OCI-M1 (cell line): ENCODE data around the gene CLIC3.
"Not testable (repeated sequence)": the region's sequence is repeated elsewhere in the genome, so short reads cannot be mapped to it uniquely, and the experiment has no call there.

Experiments used
- DNase-seq: peaks from one replicate; lab custom pipeline; 2025; lab: John Stamatoyannopoulos, UW

Gene CLIC3

DNA sequence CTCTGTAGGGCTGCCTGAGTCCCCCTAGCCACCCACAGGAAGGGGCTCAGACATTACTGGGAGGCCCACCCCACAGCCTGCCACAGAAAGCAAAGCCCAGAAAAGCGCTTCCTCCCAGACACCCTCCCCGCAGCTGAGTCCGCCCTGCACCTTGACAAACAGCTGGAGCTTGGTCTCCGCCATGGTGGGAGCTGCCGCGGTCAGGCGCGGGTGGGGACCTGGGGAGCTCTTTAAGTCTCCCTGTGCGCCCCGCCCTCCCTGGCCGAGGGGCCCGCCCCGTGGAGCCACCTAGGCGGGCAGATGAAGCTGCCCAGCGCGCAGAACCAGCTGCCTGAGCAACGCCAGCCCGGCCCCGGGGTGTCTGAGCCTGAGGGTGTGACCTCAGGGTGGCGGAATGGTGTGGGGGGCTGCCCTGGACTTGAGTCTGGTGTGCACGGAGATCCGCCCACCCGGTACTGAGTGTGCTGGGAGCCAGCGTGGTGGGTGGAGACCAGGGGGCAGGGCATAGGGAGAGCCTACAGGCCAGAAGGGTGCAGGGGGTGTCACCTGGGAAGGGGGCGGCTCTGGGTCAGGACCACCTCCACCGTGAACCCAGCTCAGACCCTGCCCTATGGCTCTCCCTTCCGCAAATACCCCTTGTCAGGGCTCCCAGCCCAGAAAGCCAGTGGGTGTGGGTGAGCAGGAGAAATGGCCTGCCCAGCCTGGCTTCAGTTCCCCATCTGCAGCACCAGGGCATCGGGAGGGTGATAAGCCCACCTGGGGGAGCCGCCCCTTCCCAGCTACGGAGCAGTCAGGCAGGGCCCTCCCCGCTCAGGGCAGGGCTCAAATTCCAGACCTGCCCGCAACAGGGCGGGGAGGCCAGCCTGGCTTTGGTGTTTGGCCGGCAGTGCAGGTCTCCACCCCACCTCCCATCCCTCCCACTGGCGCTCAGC lies at the start of gene CLIC3:
Gene CLIC3, minus strand, starts transcription at position 208 of the 932 bp plus-strand sequence. Its CDS starts 25 bp downstream, at position 183.
- no peak for DNase-seq

DNA sequence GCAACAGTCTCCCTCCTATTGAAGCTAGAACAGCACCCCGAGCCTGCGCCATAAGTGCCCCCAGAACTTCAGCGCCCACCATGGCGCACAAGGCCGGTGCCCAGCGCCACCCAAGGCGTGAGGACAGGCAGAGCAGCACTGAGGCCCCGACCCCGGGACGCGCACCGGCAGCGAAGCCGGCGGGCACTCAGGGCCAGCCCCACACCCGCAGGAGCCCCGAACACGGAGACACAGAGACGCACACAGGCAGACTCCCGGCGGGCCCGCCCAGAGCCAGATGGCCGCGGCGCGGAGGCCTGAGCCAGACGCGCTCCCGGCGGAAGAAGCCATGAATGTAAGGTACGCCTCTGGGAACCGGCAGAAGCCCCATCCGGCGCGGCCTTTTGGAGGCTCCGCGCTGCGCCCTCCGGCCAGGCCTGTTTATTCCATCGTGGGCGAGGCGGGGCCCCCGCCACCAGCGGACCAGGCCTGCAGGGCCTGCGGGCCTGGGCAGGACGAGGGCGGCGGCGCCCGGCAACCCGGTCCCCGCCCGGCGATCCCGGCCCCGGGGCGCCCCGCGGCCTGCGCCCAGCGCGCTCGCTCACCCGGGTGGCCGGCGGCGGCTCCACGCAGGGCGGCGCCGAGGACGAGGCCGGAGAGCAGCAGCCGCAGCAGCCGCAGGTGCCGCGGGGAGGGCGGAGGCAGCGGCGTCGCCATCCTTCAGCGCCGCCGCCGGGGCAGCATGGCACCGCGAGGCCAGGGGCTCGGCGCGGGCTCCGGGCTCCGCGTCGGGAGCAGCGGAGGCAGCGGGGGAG lies 49.1 kb upstream of the CLIC3 start:
- DNase-seq, result no peak

DNA sequence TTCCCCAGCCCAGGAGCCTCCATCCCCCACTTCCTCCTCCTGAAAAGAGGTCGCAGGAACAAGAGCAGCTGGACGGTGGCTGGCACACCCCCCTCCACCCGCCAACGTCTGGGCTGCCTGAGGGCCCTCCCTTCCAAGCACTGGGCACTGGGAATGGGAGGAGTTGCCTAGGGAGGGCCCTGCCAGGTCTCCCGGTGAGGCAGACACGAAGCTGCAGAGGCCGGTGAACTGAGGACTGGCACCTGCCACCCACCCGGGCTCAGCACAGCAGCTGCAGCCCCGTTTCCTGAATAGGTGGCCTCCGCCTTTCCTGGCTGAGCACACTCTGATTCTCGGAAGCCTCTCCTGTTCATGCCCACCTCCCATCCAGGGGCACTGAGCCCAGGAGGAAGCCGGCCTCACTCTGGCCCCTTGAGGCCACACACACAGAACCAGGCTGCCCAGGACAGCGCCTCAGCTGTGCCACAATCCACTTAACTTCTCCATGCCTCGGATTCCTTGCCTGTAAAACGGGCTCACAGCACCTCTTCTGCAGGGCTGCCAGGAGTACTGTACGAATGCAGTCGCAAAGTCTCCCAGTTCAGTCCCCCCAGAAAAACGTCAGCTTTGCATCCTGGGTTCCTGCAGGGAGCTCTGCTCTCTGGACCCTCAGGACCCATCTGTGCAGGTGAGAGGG lies 48.3 kb upstream of the CLIC3 start:
- no peak for DNase-seq

DNA sequence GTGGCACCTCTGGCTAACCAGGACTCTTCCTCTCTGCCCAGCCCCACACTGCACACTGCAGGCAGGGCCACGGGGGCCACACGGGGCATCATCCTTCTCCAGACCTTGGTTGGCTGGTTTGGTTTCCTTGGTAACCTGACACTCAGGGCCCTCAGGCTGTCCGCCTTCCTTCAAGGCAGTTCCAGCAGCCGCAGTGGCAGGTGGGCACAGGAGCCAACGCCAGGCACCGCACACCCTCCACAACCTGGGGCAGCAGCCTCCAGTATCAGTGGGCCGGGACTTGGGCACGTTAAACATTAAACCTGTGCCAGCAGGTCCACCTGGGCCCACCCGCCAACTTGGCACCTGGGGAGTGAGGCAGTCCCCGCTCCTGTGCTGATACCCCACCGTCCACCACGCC lies 47.7 kb upstream of the CLIC3 start:
- no peak for DNase-seq

GRCh38 chr9:137042751-137043727 lies 46.7 kb upstream of the CLIC3 start:
- no peak for DNase-seq

GRCh38 chr9:137041124-137041523 lies 44.8 kb upstream of the CLIC3 start:
- no peak for DNase-seq

DNA sequence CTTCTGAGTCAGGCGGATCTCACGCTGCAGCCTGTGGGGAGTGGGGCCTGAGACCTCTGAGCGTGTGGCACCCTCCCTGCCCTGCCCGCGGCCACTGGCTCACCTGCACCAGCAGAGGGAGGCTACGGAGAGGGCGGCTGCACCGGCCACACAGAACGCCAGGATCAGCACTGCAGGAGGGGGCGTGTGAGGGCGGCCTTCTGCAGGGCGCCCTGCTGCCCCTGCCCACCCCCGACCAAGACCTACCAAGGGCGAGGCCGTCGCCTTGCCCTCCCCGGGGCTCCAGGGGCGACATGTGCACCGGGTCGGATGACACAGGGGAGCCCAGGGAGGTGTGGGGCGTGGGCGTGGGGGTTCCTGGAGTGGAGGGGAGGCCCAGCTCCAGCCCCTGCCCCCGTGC lies 44.2 kb upstream of the CLIC3 start:
- DNase-seq, result no peak

GRCh38 chr9:137039611-137040366 lies 43.4 kb upstream of the CLIC3 start:
- DNase-seq, result no peak

DNA sequence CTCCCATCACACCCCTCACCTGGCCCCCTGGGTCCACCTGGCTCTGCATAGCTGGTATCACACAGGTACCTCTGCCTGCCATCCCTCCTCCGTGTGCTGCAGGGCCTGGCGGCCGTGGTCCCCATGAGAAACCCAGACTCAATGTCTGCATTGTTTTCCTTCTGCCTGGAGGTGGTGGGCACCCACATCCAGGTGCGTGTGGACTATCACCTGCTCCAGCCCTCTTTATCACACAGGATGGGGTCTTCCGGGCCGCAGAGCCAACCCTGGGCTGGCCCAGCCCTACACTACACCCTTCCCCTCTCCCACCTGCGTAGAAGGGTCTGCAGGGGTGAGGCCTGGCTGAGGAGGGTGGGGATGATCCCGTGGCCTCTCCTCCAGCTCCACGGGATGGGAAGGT lies 42.5 kb upstream of the CLIC3 start:
- no peak for DNase-seq

- DNase-seq, result no peak
Observed at GRCh38 chr9:137037483-137037882, 41.1 kb upstream of the CLIC3 start.

- no peak for DNase-seq
Observed at GRCh38 chr9:137037035-137037434, 40.7 kb upstream of the CLIC3 start.

DNA sequence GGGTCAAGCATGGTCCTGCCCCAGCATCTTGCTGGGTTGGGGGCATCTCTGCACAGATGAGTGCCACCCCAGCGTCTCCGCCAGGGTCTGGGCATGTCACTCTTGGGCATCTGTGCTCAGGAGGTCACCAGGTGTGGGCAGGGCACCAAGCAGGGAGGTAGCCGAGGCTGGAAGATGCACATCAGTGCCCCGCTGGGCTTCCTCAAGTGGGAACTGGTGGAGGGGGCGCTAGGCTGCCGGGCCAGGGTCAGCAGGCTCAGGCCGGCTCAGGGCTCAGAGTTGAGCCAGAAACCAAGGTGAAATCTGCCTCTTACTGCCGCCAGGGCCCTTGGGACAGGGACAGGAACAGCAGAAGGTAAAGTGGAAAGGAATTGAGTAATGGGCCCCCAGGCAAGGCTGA lies 39.6 kb upstream of the CLIC3 start:
- no peak for DNase-seq

DNA sequence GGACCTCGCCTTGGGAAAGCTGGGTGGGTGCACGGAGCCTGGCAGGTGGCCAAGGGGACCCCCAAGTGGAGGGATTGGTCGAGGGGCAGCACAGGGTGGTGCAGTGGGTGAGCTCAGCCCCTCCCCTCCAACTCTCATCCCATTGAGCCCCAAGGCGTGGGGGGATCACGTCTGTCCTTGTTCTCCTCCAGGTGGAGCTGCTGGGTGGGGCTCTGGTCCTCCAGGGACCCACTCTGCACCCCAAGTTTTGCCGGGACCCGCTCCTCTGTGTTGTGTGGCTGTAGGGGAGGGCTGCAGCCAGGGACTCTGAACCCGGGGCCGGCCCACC lies 39.1 kb upstream of the CLIC3 start:
- DNase-seq, result no peak

DNA sequence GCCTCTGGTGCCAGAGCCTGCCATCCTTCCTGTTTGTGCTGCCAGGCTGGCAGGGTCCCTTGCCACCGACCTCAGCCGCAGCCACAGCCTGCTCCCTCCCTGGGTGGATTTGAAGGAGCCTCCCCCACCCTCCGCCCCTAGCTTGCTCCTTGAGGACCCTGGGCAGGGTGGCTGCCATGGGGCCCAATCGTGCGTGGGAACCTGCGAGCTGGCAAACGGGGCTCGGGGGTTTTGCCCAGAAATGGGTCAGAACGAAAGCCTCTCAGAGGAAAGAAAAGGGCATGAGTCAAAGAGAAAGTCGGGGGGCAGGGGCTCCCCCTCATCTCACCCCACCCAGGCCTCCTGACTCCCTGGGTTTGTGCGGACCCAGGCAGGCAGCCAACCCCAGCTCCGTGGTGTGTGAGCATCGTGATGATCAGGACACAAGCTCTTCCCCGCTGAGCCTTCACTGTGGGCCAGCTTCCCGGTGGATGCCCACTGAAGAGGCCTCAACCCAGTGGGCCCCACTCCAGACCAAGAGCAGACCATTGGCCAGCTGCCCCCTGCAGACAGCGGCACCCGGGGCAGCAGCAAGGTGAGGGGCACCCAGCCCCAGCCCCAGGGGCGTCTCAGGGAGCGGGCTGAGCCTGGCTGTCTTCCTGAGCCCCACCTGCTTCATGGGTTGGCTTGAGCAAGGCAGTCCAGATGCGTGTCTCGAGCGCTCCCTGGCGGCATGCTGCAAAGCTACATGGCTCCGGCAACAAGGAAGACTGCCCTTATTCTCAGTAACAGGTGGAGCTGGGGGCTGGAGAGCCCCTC lies 38.5 kb upstream of the CLIC3 start:
- DNase-seq, result peak; percentile 88

DNA sequence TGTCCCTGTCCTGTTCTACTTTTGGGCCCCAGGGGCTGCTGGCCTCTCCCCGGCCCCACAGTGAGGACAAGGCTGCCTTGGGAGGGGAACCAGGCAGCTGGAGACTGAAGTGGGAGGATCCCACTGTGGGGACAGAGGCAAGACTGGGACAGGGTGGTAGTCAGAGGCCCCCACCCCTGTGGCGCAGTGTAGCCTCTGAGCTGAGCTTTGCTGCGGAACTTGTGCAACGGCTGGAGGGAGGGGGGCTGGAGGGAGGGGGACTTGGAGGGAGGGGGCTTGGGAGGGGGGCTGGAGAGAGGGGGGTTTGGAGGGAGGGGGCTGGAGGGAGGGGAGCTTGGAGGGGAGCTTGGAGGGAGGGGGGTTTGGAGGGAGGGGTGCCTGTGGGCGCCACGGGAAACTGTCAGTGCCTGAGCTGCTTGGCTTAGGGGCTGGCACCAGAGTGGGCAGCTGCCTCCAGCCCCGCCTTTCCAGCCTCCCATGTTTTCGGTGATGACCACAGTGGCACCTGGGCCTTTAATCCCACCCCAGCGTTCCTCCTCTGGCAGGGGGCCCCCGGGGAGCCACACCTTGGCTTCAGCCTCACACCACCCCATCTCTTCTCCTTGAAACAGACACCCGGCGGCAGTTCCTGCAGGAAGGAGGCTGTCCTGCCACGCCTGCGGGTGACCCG lies 37.8 kb upstream of the CLIC3 start:
- no peak for DNase-seq

DNA sequence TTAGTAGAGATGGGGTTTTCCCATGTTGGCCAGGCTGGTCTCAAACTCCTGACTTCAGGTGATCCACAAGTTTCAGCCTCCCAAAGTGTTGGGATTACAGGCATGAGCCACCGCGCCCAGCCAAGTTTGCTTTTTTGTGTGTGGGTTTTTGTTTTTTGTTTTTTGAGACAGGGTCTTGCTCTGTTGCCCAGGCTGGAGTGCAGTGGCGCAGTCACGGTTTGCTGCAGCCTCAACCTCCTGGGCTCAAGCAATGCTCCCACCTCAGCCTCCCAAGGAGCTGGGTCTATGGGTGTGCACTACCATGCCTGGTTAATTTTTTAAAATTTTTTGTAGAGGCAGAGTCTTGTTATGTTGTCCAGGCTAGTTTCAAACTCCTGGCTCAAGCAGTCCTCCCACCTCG lies 37.1 kb upstream of the CLIC3 start:
- not testable (repeated sequence) for DNase-seq

GRCh38 chr9:137032858-137033257 lies 36.5 kb upstream of the CLIC3 start:
- DNase-seq, result no peak

- DNase-seq, result no peak
Observed at GRCh38 chr9:137031904-137032640, 35.7 kb upstream of the CLIC3 start, which contains the start of gene FUT7. FUT7 (minus strand) TSS chr9:137032088; CDS start chr9:137031991, 97 bp downstream.
